Measurements from ENCODE around the gene RNASE13.
"Not testable (repeated sequence)": the region's sequence is repeated elsewhere in the genome, so short reads cannot be mapped to it uniquely, and the experiment has no call there.

RNASE13 gene

GRCh38 chr14:20988717-20989470, 45.7 kb downstream of the RNASE13 start:
- peak; percentile 8 for DNase-seq (ENCODE audit: low spot score)

DNA sequence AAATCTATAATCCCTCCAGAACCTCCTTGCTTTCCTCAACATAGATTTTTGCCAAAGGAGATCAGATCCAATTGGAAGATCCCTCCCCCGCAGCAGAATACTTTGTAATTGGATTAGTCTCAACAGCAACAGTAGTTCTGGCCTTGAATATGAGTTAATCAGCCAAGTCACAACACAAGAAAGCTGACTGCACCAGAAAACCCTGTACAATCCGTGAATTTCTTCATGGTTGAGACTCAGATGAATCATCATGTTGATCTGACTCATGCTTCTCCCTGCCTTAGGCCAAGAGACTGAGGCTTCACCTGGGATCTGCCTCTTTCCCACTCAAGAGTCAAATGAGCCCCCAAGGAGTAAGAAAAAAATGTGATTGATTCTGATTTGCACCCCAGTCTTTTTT, 47.8 kb downstream of the RNASE13 start:
- peak; percentile 5 for DNase-seq (ENCODE audit: low spot score)

DNA sequence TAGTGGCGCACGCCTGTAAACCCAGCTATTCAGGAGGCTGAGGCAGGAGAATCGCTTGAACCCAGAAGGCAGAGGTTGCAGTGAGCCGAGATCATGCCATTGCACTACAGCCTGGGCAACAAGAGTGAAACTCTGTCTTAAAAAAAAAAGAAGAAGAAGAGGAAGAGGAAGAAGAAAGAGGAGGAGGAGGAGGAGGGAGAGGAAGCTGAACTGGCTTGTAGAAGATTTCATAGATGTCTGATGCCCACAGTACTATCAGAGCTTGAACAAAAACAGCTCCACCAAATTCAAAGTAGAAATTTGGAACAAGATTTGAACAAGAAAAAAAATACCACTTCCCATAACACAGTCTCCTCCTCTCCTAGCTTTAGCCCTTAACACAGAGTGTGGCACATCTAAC, 49.0 kb downstream of the RNASE13 start:
- DNase-seq (ENCODE audit: low spot score), result not testable (repeated sequence)

All from Ammon's horn (tissue), 1 donor.